Kidney (tissue), 14 donors: ENCODE data around the gene ERBB4. TPM values are rescaled to one million over a fixed set of nuclear protein-coding genes. Genes with fewer than 3 reads are reported as not detected.

ENCODE experiments used
- DNase-seq, 5 donors: peaks; one replicate each; pipeline ENCODE4 v3.0.0-alpha.2; 2013 to 2020
- FAIRE-seq: peaks from 2 replicates; lab custom pipeline; 2012; peaks lifted over from hg19 to GRCh38; lab: Jason Lieb, UNC
- H3K27ac ChIP-seq, 2 donors: one replicate each; pipeline ENCODE4 v1.7.0; 2013; ENCODE audit warnings: low read depth in 2 of 2, low read length in 2 of 2, inconsistent platforms in 1 of 2
- H3K27me3 ChIP-seq: one replicate; pipeline ENCODE4 v1.7.1; 2013; ENCODE audit warnings: low read length, inconsistent platforms; ENCODE audit not compliant: control insufficient read depth, insufficient read depth
- H3K36me3 ChIP-seq, 3 donors: one replicate each; pipeline versions ENCODE4 v1.7.0 to v1.7.1; 2013; ENCODE audit warnings: low read length in 3 of 3, control low read depth in 1 of 3, inconsistent platforms in 1 of 3; ENCODE audit not compliant: insufficient read depth in 3 of 3, control insufficient read depth in 2 of 3
- H3K4me1 ChIP-seq, 3 donors: one replicate each; pipeline versions ENCODE4 v1.7.0 to v1.7.1; 2013; ENCODE audit warnings: low read length in 3 of 3, inconsistent platforms in 1 of 3, low read depth in 1 of 3; ENCODE audit not compliant: control insufficient read depth in 2 of 3, insufficient read depth in 2 of 3
- H3K4me3 ChIP-seq, 3 donors: one replicate each; pipeline versions ENCODE4 v1.7.0 to v1.8.1; 2013; ENCODE audit warnings: low read length in 3 of 3, control low read depth in 1 of 3, inconsistent platforms in 1 of 3
- H3K9ac ChIP-seq, 3 donors: one replicate each; pipeline versions ENCODE4 v1.7.0 to v1.7.1; 2013; ENCODE audit warnings: low read length in 3 of 3, control low read depth in 1 of 3, inconsistent platforms in 1 of 3
- H3K9me3 ChIP-seq, 3 donors: one replicate each; pipeline versions ENCODE4 v1.7.0 to v1.7.1; 2013; ENCODE audit warnings: low read length in 3 of 3, control low read depth in 1 of 3, inconsistent platforms in 1 of 3; ENCODE audit not compliant: control insufficient read depth in 2 of 3, insufficient read depth in 1 of 3
- intact Hi-C: fragments of 100-400 bp; cut with DNase I; formaldehyde crosslinking; loops from one replicate; pipeline ENCODE4 v1.11.1; 2022
- polyA plus RNA-seq: library from polyadenylated mRNA; stranded (reverse); fragments of 350-450 nt; fragmentation: Illumina TruSeq; extraction: RNeasy Lipid Tissue Mini Kit (QIAGEN cat#74804); gene quantifications from one replicate; pipeline ENCODE4 v1.2.3, GENCODE V29; 2014; ENCODE audit warnings: low read depth, low replicate concordance; ENCODE audit not compliant: insufficient read depth
- total RNA-seq: library from RNA; stranded (reverse); fragmentation: NEBNext Ultra II Directional; extraction: Animal tissue kit (Norgen Biotek cat#: 25700); gene quantifications from one replicate; pipeline ENCODE4 v1.2.1, GENCODE V29; 2021
- TF ChIP-seq, protein P1 (sequence below): IDR thresholded peaks from 3 replicates; pipeline ENCODE4 v1.5.1; 2012; ENCODE audit warnings: mild to moderate bottlenecking, moderate library complexity, borderline replicate concordance; ENCODE audit not compliant: insufficient read depth; ENCODE audit errors: extremely low read depth
- donor health status: control.
- donor health status: control.
- donor health status: control.
- donor health status: control.
- donor health status: control.
- donor health status: DM: yes; HTN: yes; CAD: no.
- donor health status: Normal renal cell carcinoma (clear cell type).

Gene ERBB4
- total and polyA plus RNA-seq, 2 donors from 2014 or later: 3.9 to 152 TPM

DNA sequence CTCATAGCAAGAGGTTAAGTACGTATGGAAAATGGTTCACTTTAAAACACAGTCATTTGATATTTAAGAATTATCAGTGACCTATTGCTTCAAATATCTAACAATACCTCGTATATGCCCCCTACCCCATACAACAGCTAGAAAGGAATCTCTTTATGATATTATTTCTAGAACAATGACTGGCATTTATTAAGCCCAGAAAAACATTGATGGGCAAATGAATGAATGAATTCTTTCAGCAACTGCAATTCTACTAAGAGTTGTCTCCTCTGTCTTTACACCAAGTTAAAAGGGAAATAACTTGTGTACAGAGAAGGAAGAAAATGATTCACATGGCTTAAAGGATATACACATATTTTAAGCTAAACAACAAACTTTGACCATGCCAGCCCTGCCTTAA, 384.7 kb downstream of the ERBB4 start:
- Histone ChIP-seq H3K4me3 (no peak overlapping the region), H3K9ac (no peak overlapping the region), H3K27me3 (no peaks in the 10 kb centered on the region), H3K27ac (no peak overlapping the region), H3K36me3 (no peaks in the 10 kb centered on the region), H3K9me3 (no peaks in the 10 kb centered on the region), H3K4me1 (no peaks in the 10 kb centered on the region)
- intact Hi-C loops: no loop called here
- TF ChIP-seq, protein P1, sequence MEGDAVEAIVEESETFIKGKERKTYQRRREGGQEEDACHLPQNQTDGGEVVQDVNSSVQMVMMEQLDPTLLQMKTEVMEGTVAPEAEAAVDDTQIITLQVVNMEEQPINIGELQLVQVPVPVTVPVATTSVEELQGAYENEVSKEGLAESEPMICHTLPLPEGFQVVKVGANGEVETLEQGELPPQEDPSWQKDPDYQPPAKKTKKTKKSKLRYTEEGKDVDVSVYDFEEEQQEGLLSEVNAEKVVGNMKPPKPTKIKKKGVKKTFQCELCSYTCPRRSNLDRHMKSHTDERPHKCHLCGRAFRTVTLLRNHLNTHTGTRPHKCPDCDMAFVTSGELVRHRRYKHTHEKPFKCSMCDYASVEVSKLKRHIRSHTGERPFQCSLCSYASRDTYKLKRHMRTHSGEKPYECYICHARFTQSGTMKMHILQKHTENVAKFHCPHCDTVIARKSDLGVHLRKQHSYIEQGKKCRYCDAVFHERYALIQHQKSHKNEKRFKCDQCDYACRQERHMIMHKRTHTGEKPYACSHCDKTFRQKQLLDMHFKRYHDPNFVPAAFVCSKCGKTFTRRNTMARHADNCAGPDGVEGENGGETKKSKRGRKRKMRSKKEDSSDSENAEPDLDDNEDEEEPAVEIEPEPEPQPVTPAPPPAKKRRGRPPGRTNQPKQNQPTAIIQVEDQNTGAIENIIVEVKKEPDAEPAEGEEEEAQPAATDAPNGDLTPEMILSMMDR: no peak
- no peak for FAIRE-seq
- DNase-seq: no peak

DNA sequence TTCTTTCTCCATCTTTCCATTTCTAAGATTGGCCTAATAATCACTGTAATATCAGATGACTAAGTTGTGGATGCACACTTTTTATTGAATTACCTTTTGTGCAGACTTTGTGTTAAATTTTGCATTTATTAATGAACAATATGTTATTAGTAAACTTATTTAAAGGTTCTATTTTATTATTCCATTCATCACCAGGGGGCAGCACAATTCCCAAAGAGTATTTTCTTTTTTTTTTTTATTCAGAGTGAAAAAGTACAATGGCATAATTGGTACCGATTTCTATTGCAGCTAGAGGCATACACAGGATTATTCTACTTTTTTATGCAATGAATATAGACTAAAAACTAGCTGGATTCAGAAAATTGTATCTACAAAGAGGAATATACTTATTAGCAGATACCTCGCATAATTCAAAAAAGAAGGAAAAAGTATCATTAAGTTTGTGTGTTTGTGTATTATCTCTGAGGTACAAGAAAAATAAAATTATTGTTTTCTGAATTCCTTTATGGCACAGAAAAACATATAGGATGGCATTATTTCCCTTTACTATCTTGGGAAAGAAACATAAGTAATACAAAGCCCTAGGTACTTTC, 390.6 kb downstream of the ERBB4 start:
- peak in 2 of 5 donors; percentile 28 to 56 for DNase-seq
- H3K9ac ChIP-seq: no peak overlapping the region
- no peaks in the 10 kb centered on the region for H3K27me3 ChIP-seq
- intact Hi-C loops: no loop called here
- FAIRE-seq: peak; percentile 79
- TF ChIP-seq, protein P1: peak; percentile 33
- H3K36me3 ChIP-seq: no peaks in the 10 kb centered on the region
- H3K4me3 ChIP-seq: no peak overlapping the region
- H3K27ac ChIP-seq: no peak overlapping the region
- H3K9me3 ChIP-seq: no peaks in the 10 kb centered on the region
- H3K4me1 ChIP-seq: peaks cover 0 to 4% (median 0%) of the 10 kb centered on the region in 3 donors

DNA sequence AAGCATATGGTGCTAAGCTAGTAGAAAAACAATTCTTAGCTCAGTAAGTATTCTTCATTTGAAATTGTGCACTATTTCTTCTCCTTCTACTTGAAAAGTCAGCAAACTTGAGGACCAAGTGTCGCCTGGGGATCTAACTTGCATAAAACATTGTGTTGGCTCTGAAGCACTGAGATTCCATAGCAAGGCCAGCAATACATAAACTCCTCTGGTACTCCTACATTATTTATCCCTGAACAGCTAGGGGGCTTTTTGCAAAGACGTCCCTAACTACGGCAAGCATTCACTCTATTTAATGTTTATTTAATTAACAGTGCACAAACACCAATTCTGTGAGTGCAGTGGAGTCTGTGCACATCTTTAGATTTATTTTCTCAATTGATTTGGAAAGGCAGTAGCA, 392.2 kb downstream of the ERBB4 start:
- intact Hi-C loops: no loop called here
- FAIRE-seq: no peak

More for the DNA sequence above, 392.2 kb downstream of the ERBB4 start:
- Histone ChIP-seq H3K9ac (no peak overlapping the region), H3K36me3 (no peaks in the 10 kb centered on the region), H3K4me1 (peaks cover 0 to 4% (median 0%) of the 10 kb centered on the region in 3 donors), H3K27me3 (no peaks in the 10 kb centered on the region), H3K27ac (no peak overlapping the region), H3K4me3 (no peak overlapping the region), H3K9me3 (no peaks in the 10 kb centered on the region)
- TF ChIP-seq, protein P1: no peak
- no peak for DNase-seq
